T-helper 9 cell (primary cell): Measurements from ENCODE around the gene OSTF1.
A peak's percentile ranks its signal among the peaks of the same experiment; 100 is the strongest.

Experiments
- DNase-seq: peaks from one replicate; pipeline ENCODE4 v3.0.0-alpha.2; 2020

Gene OSTF1

GRCh38 chr9:75123696-75124095, 35.4 kb downstream of the OSTF1 start:
- no peak for DNase-seq

- no peak for DNase-seq
Observed at GRCh38 chr9:75128535-75128934, 40.2 kb downstream of the OSTF1 start.

GRCh38 chr9:75130172-75130571, 41.9 kb downstream of the OSTF1 start:
- DNase-seq: no peak

GRCh38 chr9:75130621-75131230, 42.4 kb downstream of the OSTF1 start:
- no peak for DNase-seq

- no peak for DNase-seq
Observed at GRCh38 chr9:75131700-75132099, 43.4 kb downstream of the OSTF1 start.

GRCh38 chr9:75132244-75132643, 43.9 kb downstream of the OSTF1 start:
- no peak for DNase-seq

GRCh38 chr9:75133396-75133795, 45.1 kb downstream of the OSTF1 start:
- no peak for DNase-seq

GRCh38 chr9:75134495-75134894, 46.2 kb downstream of the OSTF1 start:
- no peak for DNase-seq

- DNase-seq: no peak
Observed at GRCh38 chr9:75138260-75139040, 50.1 kb downstream of the OSTF1 start.

GRCh38 chr9:75139201-75139600, 50.9 kb downstream of the OSTF1 start:
- no peak for DNase-seq

GRCh38 chr9:75140261-75140660, 51.9 kb downstream of the OSTF1 start:
- DNase-seq: no peak

- no peak for DNase-seq
Observed at GRCh38 chr9:75142202-75142601, 53.9 kb downstream of the OSTF1 start.

- DNase-seq: no peak
Observed at GRCh38 chr9:75146229-75146628, 57.9 kb downstream of the OSTF1 start.

- DNase-seq: no peak
Observed at GRCh38 chr9:75147638-75148037, 59.3 kb downstream of the OSTF1 start.

GRCh38 chr9:75148561-75148960, 60.2 kb downstream of the OSTF1 start:
- DNase-seq: no peak

GRCh38 chr9:75149841-75150241, 61.5 kb downstream of the OSTF1 start:
- no peak for DNase-seq

GRCh38 chr9:75150512-75150911, 62.2 kb downstream of the OSTF1 start:
- no peak for DNase-seq

GRCh38 chr9:75152416-75152815, 64.1 kb downstream of the OSTF1 start:
- peak; percentile 10 for DNase-seq

GRCh38 chr9:75156858-75157257, 68.5 kb downstream of the OSTF1 start:
- no peak for DNase-seq

- DNase-seq: no peak
Observed at GRCh38 chr9:75161116-75161857, 73.0 kb downstream of the OSTF1 start.

GRCh38 chr9:75163764-75164163, 75.5 kb downstream of the OSTF1 start:
- no peak for DNase-seq

- no peak for DNase-seq
Observed at GRCh38 chr9:75164573-75164972, 76.3 kb downstream of the OSTF1 start.

- DNase-seq: no peak
Observed at GRCh38 chr9:75167281-75167680, 79.0 kb downstream of the OSTF1 start.
